Measurements from ENCODE around the gene SGK1.

SGK1 gene

GRCh38 chr6:134123666-134124208 lies 194.2 kb downstream of the SGK1 start:
- DNase-seq (ENCODE audit: low read depth in 2 of 2), result peak in 1 of 2 donors; percentile 15

- DNase-seq (ENCODE audit: low read depth in 2 of 2), result no peak
Measured at GRCh38 chr6:134122775-134123174, 195.1 kb downstream of the SGK1 start.

- DNase-seq (ENCODE audit: low read depth in 2 of 2), result no peak
Measured at GRCh38 chr6:134119486-134119885, 198.4 kb downstream of the SGK1 start.
